OCI-LY1 (cell line): Measurements from ENCODE around the gene IL16.

Source experiments
- CTCF ChIP-seq: fragments of 200-600 bp; sonication (generic), shearing (Covaris generic); IDR thresholded peaks from 2 replicates; pipeline ENCODE4 v1.5.1; 2017; ENCODE audit warnings: mild to moderate bottlenecking, antibody characterized with exemption, low read length, moderate library complexity, mixed read lengths
- EZH2 ChIP-seq: fragments of 200-600 bp; sonication (generic), shearing (Covaris generic); IDR thresholded peaks from 2 replicates; pipeline ENCODE4 v1.8.0; 2017; ENCODE audit warnings: borderline replicate concordance, mixed run types, mild to moderate bottlenecking, antibody characterized with exemption, low read length, moderate library complexity, mixed read lengths

GRCh38 chr15:81346611-81347010 is 149.9 kb downstream of the IL16 start:
- TF ChIP-seq CTCF (no peak), EZH2 (no peak)
